A673 (cell line): Measurements from ENCODE around the gene C19orf38. TPM values are rescaled to one million over a fixed set of nuclear protein-coding genes. Genes with fewer than 3 reads are reported as not detected.

Experiments
- BruUV-seq: library from RNA; stranded (reverse); fragments of 400-500 nt; replicated peaks from 2 replicates; lab custom pipeline; 2021; lab: Mats Ljungman, UMichigan
- CTCF ChIA-PET: fragments of 300-600 bp; sonication (Branson Sonifier 250); formaldehyde crosslinking; loops from one replicate; lab custom pipeline; 2022; ENCODE audit warnings: antibody characterized with exemption; lab: Charles Lee
- POLR2A ChIA-PET: fragments of 300-600 bp; sonication (Branson Sonifier 250); formaldehyde crosslinking; loops from one replicate; lab custom pipeline; 2022; ENCODE audit warnings: antibody characterized with exemption; ENCODE audit not compliant: low non-redundant PET; lab: Charles Lee
- DNase-seq: peaks from one replicate; pipeline ENCODE4 v3.0.0-alpha.2; 2015; ENCODE audit warnings: low spot score
- H3K27ac ChIP-seq: fragments of 200-600 bp; sonication (generic); 2 replicates; pipeline ENCODE4 v1.5.1; 2016; ENCODE audit warnings: mixed run types, low read depth, mild to moderate bottlenecking, mixed read lengths, antibody characterized with exemption, low read length; ENCODE audit not compliant: poor library complexity, severe bottlenecking
- H3K27me3 ChIP-seq: fragments of 200-600 bp; sonication (generic); replicated peaks from 2 replicates; pipeline ENCODE4 v1.6.1; 2017; ENCODE audit warnings: mixed run types, low read depth, mild to moderate bottlenecking, mixed read lengths, antibody characterized with exemption, low read length; ENCODE audit not compliant: insufficient read depth, poor library complexity
- H3K36me3 ChIP-seq: fragments of 200-600 bp; sonication (generic); 2 replicates; pipeline ENCODE4 v1.6.1; 2016; ENCODE audit warnings: mixed run types, mild to moderate bottlenecking, mixed read lengths, antibody characterized with exemption, low read length; ENCODE audit not compliant: insufficient read depth, poor library complexity, severe bottlenecking
- H3K4me1 ChIP-seq: fragments of 200-600 bp; sonication (generic); 2 replicates; pipeline ENCODE4 v1.6.1; 2017; ENCODE audit warnings: mixed run types, mild to moderate bottlenecking, mixed read lengths, antibody characterized with exemption, low read length; ENCODE audit not compliant: insufficient read depth, poor library complexity, severe bottlenecking
- H3K4me3 ChIP-seq: fragments of 200-600 bp; sonication (generic); 2 replicates; pipeline ENCODE4 v1.5.1; 2016; ENCODE audit warnings: low read depth, mixed run types, mild to moderate bottlenecking, mixed read lengths, low read length; ENCODE audit not compliant: poor library complexity, severe bottlenecking
- H3K9me3 ChIP-seq: fragments of 200-600 bp; sonication (generic); 2 replicates; pipeline ENCODE4 v1.6.1; 2016; ENCODE audit warnings: mixed run types, low read depth, mild to moderate bottlenecking, mixed read lengths, antibody characterized with exemption, low read length; ENCODE audit not compliant: poor library complexity, severe bottlenecking
- EZH2 ChIP-seq: fragments of 200-600 bp; sonication (generic); IDR thresholded peaks from 2 replicates; pipeline ENCODE4 v1.6.1; 2017; ENCODE audit warnings: borderline replicate concordance, low read depth, mild to moderate bottlenecking, mixed read lengths, antibody characterized with exemption, low read length; ENCODE audit not compliant: poor library complexity, severe bottlenecking
- intact Hi-C: fragments of 100-400 bp; cut with micrococcal nuclease; formaldehyde crosslinking; loops from one replicate; pipeline ENCODE4 v1.10.0; 2022; ENCODE audit not compliant: unreplicated experiment
- total RNA-seq: library from RNA; stranded (reverse); gene quantifications from 2 replicates; pipeline ENCODE4 v1.2.3, GENCODE V29; 2021
- TF ChIP-seq, protein P1 (sequence below): fragments of 300-800, 200-600 bp; sonication (generic); conservative IDR thresholded peaks from 2 replicates; pipeline ENCODE4 v1.5.1; 2017; ENCODE audit warnings: low read depth, mild to moderate bottlenecking, antibody characterized with exemption, low read length, moderate library complexity, mixed read lengths

C19orf38 gene
- total RNA-seq, 1 experiment from 2014 or later = not detected

DNA sequence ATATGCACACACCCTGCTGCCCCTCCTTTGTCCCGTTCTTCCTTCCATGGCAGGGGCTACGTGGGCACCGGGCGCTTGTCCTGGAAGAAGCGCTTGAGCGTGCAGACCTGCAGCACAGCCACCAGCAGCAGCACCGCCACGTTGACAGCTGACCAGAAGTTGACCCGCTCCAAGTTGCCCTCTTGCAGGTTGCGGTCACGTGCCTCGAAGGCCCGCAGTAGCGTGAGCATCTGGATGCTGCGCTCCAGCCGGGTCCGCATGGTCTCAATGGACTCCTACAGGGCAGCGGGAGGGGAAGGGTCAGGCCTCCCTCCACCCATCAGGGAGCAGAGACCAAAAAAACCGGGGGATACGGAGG is 15.3 kb upstream of the C19orf38 start:
- Histone ChIP-seq H3K27ac (no peak overlapping the region), H3K36me3 (peaks cover 13% of the 10 kb centered on the region), H3K27me3 (no peaks in the 10 kb centered on the region), H3K9me3 (no peaks in the 10 kb centered on the region), H3K4me1 (no peaks in the 10 kb centered on the region), H3K4me3 (no peak overlapping the region)
- no peak for TF ChIP-seq EZH2
- TF ChIP-seq, protein P1, sequence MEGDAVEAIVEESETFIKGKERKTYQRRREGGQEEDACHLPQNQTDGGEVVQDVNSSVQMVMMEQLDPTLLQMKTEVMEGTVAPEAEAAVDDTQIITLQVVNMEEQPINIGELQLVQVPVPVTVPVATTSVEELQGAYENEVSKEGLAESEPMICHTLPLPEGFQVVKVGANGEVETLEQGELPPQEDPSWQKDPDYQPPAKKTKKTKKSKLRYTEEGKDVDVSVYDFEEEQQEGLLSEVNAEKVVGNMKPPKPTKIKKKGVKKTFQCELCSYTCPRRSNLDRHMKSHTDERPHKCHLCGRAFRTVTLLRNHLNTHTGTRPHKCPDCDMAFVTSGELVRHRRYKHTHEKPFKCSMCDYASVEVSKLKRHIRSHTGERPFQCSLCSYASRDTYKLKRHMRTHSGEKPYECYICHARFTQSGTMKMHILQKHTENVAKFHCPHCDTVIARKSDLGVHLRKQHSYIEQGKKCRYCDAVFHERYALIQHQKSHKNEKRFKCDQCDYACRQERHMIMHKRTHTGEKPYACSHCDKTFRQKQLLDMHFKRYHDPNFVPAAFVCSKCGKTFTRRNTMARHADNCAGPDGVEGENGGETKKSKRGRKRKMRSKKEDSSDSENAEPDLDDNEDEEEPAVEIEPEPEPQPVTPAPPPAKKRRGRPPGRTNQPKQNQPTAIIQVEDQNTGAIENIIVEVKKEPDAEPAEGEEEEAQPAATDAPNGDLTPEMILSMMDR = no peak
- CTCF ChIA-PET = no interaction called here
- POLR2A ChIA-PET = no interaction called here
- DNase-seq = no peak
- intact Hi-C loops = no loop called here
- no TSS peak for BruUV-seq

DNA sequence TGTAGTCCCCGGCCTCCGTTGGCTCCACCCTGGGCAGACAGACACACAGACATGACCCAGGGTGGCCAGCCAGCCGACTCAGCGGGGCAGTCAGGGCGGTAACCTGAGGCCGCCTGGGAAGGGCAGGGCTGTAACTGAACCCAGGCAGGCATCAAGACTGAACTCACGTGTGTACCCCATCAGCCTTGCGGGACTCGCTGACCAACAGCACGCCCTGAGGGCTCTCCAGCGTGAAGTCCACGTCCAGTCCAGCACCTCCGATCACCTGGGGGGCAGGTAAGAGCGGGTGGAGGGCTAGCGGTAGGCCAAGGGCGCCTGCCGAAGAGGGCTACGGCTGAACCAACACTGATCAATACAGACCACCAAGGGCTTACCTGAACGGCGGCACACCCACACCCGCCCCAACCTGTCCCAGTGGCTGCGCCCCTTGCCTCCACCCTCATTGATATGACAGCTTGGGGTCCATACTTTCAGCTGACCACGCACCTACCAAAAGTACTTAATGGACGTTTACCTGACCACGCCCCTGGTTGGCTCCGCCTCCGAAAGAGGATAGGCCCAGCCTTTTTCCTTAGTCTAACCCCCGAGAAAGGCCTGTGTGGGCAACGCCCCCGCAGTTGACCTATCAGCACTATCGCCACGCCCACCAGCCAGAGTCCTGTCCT is 13.0 kb upstream of the C19orf38 start:
- TSS peak; percentile 53 for BruUV-seq

DNA sequence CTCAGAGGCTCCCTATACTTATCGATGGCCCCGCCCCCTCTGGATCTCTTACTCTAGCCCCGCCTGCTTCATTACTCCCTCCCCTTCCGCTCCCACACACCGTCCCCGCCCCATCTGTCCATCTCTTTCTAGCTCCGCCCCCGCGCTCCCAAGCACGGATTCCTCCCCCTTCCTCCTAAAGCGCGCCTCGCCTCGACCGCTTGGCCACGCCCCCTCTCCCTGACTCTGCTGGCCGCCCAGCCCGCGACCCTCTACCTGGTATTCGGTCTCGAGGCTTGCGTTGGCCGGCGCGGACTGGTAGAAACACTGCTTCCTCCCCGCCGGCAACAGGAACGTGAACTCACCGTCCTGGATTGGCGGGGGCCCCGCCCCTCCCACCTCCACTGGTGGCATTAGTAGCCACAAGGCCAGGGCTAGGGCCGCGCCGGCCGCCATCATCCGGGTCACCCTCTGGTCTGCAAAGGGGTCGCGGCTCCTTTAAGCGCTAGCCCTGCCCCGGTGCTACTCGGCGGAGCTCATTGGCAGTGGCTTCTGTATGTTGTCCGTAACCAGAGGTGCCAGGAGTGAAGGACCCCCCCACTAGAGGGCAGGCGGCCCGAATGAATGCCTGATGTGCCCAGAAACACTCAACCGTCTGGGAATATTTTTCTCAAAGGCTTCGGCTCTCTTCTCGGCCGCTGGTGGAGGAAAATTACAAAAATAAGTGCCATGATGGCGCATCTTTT is 12.3 kb upstream of the C19orf38 start, which contains the start of gene TMED1:
TSS of gene TMED1 (minus strand) at position 459 of the 725 bp plus-strand sequence. CDS start at position 438, 21 bp downstream.
- Histone ChIP-seq H3K36me3 (peaks cover 13% of the 10 kb centered on the region), H3K9me3 (no peaks in the 10 kb centered on the region), H3K27ac (peak within 1 kb of the TSS; percentile 98), H3K4me3 (peak within 1 kb of the TSS; percentile 60), H3K4me1 (no peaks in the 10 kb centered on the region), H3K27me3 (no peaks in the 10 kb centered on the region)
- intact Hi-C loops = loop anchor here (5.0 kb wide), 1 partner anchor 119 kb away; the partner anchor contains the start of gene DNM2
- TF ChIP-seq, protein P1 = peak; percentile 42
- no peak for TF ChIP-seq EZH2
- peak; percentile 100 for DNase-seq
- ChIA-PET CTCF (interaction anchor here (0.6 to 1.6 kb wide), 8 partner anchors 15 to 408 kb away, joined by 3 to 7 read pairs (median 5); partner anchors contain the start of gene DNM2), POLR2A (interaction anchor here (0.5 to 0.9 kb wide), 4 partner anchors 22 to 177 kb away, joined by 4 to 11 read pairs (median 7); no protein-coding TSS in a partner anchor)
- no TSS peak for BruUV-seq

More for the DNA sequence above, 13.0 kb upstream of the C19orf38 start:
- Histone ChIP-seq H3K9me3 (no peaks in the 10 kb centered on the region), H3K27ac (peak overlapping the region; percentile 98), H3K36me3 (peaks cover 13% of the 10 kb centered on the region), H3K4me3 (peak overlapping the region; percentile 60), H3K27me3 (no peaks in the 10 kb centered on the region), H3K4me1 (no peaks in the 10 kb centered on the region)
- CTCF ChIA-PET = interaction anchor here (1.0 to 1.6 kb wide), 5 partner anchors 19 to 118 kb away, joined by 4 to 7 read pairs (median 6); partner anchors contain the start of gene DNM2
- no peak for DNase-seq
- POLR2A ChIA-PET = interaction anchor here (0.8 kb wide), 1 partner anchor 36 kb away, joined by 11 read pairs; no protein-coding TSS in a partner anchor
- no peak for TF ChIP-seq EZH2
- TF ChIP-seq, protein P1 = no peak
- intact Hi-C loops = loop anchor here (5.0 kb wide), 1 partner anchor 118 kb away; the partner anchor contains the start of gene DNM2
